Cardiac muscle cell (in vitro differentiated cells and primary cell): ENCODE data around the gene CNTNAP1. TPM values are rescaled to one million over a fixed set of nuclear protein-coding genes. Genes with fewer than 3 reads are reported as not detected.
A peak's percentile ranks its signal among the peaks of the same experiment; 100 is the strongest.

Source experiments
- DNase-seq, 2 donors: peaks; one replicate each; pipeline versions ENCODE4 v3.0.0 to v3.0.0-alpha.2; 2010 to 2017; ENCODE audit warnings: low read depth in 1 of 2, low spot score in 1 of 2
- H3K27ac ChIP-seq: fragments of 200-600 bp; sonication (generic); 2 replicates; pipeline ENCODE4 v1.5.1; 2016
- H3K27me3 ChIP-seq: fragments of 200-600 bp; sonication (generic); 2 replicates; pipeline ENCODE4 v1.6.0; 2016; ENCODE audit warnings: control low read depth
- H3K36me3 ChIP-seq: fragments of 200-600 bp; sonication (generic); 2 replicates; pipeline ENCODE4 v1.5.1; 2016; ENCODE audit warnings: control low read depth
- H3K4me1 ChIP-seq: fragments of 200-600 bp; sonication (generic); 2 replicates; pipeline ENCODE4 v1.8.1; 2017; ENCODE audit warnings: low read depth, mild to moderate bottlenecking, mixed run types
- H3K4me3 ChIP-seq: fragments of 200-600 bp; sonication (generic); 2 replicates; pipeline ENCODE4 v1.5.1; 2016; ENCODE audit warnings: mild to moderate bottlenecking
- H3K9me3 ChIP-seq: fragments of 200-600 bp; sonication (generic); 2 replicates; pipeline ENCODE4 v1.5.1; 2017; ENCODE audit warnings: low read depth, mild to moderate bottlenecking, control low read depth
- CTCF ChIP-seq: IDR thresholded peaks from 2 replicates; pipeline ENCODE4 v1.5.1; 2012; ENCODE audit warnings: low read depth, mild to moderate bottlenecking, low read length
- polyA plus RNA-seq: library from polyadenylated mRNA; unstranded; fragments of >200 nt; fragmentation: Nextera tagmentation; extraction: Ambion mirVana; gene quantifications from 2 replicates; pipeline ENCODE4 v1.2.1, GENCODE V29; 2016
- total RNA-seq: library from RNA; depleted of rRNA; stranded (reverse); fragments of >200 nt; gene quantifications from 2 replicates; pipeline ENCODE4 v1.2.3, GENCODE V29; 2016

The CNTNAP1 gene
- total and polyA plus RNA-seq, 2 experiments from 2014 or later = 3.9 to 17.9 TPM

- no peaks in the 10 kb centered on the region for H3K27me3 ChIP-seq
- no peaks in the 10 kb centered on the region for H3K9me3 ChIP-seq
- no peak overlapping the region for H3K4me3 ChIP-seq
- H3K4me1 ChIP-seq = no peaks in the 10 kb centered on the region
- H3K27ac ChIP-seq = no peak overlapping the region
- TF ChIP-seq CTCF = no peak
- no peak for DNase-seq
- H3K36me3 ChIP-seq = peaks cover 45% of the 10 kb centered on the region
Observed at GRCh38 chr17:42708588-42708987, 26.3 kb downstream of the CNTNAP1 start.

- no peaks in the 10 kb centered on the region for H3K4me1 ChIP-seq
- H3K9me3 ChIP-seq = no peaks in the 10 kb centered on the region
- no peak overlapping the region for H3K27ac ChIP-seq
- no peak for TF ChIP-seq CTCF
- no peak overlapping the region for H3K4me3 ChIP-seq
- H3K36me3 ChIP-seq = peaks cover 41% of the 10 kb centered on the region
- no peaks in the 10 kb centered on the region for H3K27me3 ChIP-seq
- DNase-seq = no peak
Observed at GRCh38 chr17:42709561-42709960, 27.2 kb downstream of the CNTNAP1 start.

DNA sequence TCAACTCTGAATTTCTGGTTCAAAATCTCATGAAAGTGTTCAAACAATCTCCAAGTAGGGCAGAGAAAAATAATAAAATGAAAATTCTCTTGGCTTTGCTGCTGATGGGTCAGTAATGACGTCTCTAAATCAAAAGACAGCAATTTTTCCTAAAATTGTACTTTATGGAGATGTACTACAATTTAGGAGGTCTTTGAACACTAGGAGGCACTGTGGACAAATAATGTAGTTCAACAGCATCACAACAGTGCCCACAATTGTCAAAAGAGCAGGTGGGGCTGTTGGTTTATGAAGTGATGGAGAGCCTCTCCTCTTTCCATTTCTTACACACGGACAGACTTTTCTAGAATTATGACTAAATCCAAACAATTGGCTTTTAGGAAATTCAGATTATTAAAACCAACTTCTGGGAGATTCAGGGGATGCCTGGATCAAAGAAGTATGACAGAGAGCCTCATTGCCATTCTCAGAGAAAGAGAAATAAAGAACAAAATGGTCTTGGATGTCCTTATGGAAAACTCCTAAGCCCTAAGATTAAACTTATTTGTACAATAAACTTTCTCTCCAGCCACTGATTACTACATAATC, 38.8 kb downstream of the CNTNAP1 start:
- Histone ChIP-seq H3K36me3 (peaks cover 52% of the 10 kb centered on the region), H3K4me1 (no peaks in the 10 kb centered on the region), H3K27me3 (no peaks in the 10 kb centered on the region), H3K9me3 (no peaks in the 10 kb centered on the region), H3K27ac (no peak overlapping the region), H3K4me3 (no peak overlapping the region)
- peak; percentile 66 for TF ChIP-seq CTCF
- DNase-seq = peak; percentile 80 to 83

- Histone ChIP-seq H3K27ac (no peak overlapping the region), H3K4me1 (no peaks in the 10 kb centered on the region), H3K27me3 (no peaks in the 10 kb centered on the region), H3K36me3 (peaks cover 40% of the 10 kb centered on the region), H3K4me3 (no peak overlapping the region), H3K9me3 (no peaks in the 10 kb centered on the region)
- TF ChIP-seq CTCF = no peak
- no peak for DNase-seq
Observed at GRCh38 chr17:42723636-42724035, 41.3 kb downstream of the CNTNAP1 start.

DNA sequence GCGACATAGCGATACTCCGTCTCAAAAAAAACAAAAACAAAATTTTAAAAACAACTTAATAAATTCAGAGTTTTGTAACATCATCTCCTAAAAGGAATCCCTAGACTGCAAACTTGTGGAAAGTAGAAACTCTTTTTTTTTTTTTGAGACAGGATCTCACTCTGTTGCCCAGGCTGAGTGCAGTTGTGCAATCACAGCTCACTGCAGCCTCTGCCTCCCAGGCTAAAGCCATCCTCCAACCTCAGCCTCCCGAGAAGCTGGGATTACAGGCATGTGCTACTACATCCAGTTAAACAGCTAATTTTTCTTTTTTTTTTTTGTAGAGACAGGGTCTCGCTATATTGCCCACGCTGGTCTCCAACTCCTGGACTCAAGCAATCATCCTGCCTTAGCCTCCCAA, 42.8 kb downstream of the CNTNAP1 start:
- no peak for TF ChIP-seq CTCF
- H3K9me3 ChIP-seq = no peaks in the 10 kb centered on the region

More for the DNA sequence above, 42.8 kb downstream of the CNTNAP1 start:
- peaks cover 33% of the 10 kb centered on the region for H3K36me3 ChIP-seq
- H3K27me3 ChIP-seq = no peaks in the 10 kb centered on the region
- H3K4me3 ChIP-seq = no peak overlapping the region
- no peaks in the 10 kb centered on the region for H3K4me1 ChIP-seq
- no peak overlapping the region for H3K27ac ChIP-seq
- no peak for DNase-seq
